Measurements from ENCODE around the gene NPBWR2.

The NPBWR2 gene, protein sequence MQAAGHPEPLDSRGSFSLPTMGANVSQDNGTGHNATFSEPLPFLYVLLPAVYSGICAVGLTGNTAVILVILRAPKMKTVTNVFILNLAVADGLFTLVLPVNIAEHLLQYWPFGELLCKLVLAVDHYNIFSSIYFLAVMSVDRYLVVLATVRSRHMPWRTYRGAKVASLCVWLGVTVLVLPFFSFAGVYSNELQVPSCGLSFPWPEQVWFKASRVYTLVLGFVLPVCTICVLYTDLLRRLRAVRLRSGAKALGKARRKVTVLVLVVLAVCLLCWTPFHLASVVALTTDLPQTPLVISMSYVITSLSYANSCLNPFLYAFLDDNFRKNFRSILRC

DNA sequence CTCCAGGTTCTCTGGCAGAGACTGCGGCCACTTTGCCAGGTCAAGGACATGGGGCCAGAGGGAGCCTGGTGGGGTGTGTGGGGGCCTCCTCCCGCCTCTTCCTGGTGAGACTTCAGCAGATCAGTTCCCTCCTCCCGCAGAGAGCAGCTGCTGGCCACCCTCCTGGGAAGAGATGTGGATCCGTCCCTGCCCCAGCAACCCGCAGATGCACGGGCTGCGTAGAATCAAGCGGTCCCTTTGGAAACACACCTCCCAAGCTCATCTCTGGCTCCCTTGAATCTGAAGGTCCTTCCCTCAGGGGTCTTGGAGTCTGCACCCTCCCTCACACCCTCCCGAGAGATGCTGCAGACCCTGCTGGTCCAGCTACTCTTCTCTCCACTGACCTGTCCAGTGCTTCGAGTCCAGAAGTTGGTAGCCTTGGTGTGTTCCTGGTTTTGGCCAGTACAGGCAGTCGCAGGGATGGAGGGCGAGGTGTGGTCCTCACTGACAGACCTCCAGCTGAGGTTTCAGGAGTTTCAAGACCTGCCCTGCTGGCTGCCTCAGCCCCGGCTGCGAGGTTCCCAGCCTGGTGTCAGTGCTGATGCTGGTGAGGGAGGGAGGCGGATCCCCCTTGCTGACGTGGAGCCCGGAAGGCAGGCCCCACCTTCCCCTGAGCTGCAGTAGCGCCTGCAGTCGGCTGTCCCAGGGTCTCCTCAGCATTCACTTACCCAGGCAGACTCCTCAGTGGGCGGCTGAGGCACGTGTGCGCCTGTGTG lies at the start of gene NPBWR2:
Gene NPBWR2, minus strand, starts transcription at position 585 of the 755 bp plus-strand sequence. CDS start 734 bp downstream, outside the sequence.
- Histone ChIP-seq H3K36me3 (ENCODE audit: control insufficient read depth in 2 of 2, insufficient read depth in 2 of 2, low read length in 2 of 2) (no peaks in the 10 kb centered on the region), H3K27me3 (ENCODE audit: control insufficient read depth in 1 of 2, insufficient read depth in 2 of 2, low read length in 2 of 2) (peaks cover 13 to 16% of the 10 kb centered on the region in 2 donors), H3K9me3 (ENCODE audit: control insufficient read depth in 2 of 2, low read length in 2 of 2) (no peaks in the 10 kb centered on the region), H3K27ac (ENCODE audit: low read length) (no peak within 1 kb of the TSS), H3K4me1 (ENCODE audit: control insufficient read depth, insufficient read depth, low read length) (no peaks in the 10 kb centered on the region), H3K9ac (ENCODE audit: low read length in 2 of 2) (no peak within 1 kb of the TSS), H3K4me3 (ENCODE audit: low read length in 2 of 2) (no peak within 1 kb of the TSS)

DNA sequence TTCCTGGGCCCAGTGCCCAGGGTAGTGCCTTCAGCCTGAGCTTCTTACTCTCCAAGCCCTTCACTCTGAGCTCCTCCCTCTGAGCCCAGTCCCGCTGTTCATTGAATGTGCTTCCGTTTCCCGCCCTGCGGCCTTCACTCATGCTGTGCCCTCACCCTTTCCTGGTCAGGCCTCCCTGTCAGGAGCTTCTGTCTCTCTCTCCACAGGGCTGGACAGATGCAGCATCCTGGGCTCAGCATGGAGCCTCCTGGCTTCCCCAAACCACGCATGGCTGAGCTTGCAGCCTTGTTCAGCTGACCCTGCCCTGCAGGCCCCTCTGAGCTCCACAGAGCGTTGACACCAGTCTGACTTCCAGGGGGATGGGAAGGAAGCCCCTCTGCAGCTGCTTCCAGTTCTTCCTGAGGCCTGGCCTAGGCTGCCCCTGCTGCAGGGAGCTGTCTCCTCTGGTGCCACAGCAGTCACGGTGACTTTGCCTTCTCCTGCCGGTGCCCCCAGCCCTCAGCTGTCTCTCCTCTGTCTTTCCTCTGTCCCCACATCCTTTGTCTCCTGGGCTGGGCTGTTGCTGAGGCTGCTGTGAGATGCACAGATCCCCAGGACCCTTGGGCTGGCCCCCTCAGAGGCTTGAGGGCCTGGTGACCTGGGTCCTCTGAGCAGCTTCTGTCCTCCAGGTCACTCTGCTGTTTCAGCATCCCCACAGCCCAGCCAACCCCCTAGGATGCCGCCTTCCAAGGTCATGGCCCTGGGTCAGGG lies 48.9 kb upstream of the NPBWR2 start:
- no peak overlapping the region for H3K4me3 ChIP-seq (ENCODE audit: low read length in 2 of 2)
- no peak overlapping the region for H3K9ac ChIP-seq (ENCODE audit: low read length in 2 of 2)
- no peaks in the 10 kb centered on the region for H3K9me3 ChIP-seq (ENCODE audit: control insufficient read depth in 2 of 2, low read length in 2 of 2)
- no peaks in the 10 kb centered on the region for H3K36me3 ChIP-seq (ENCODE audit: control insufficient read depth in 2 of 2, insufficient read depth in 2 of 2, low read length in 2 of 2)
- H3K4me1 ChIP-seq (ENCODE audit: control insufficient read depth, insufficient read depth, low read length): no peaks in the 10 kb centered on the region
- no peak overlapping the region for H3K27ac ChIP-seq (ENCODE audit: low read length)
- H3K27me3 ChIP-seq (ENCODE audit: control insufficient read depth in 1 of 2, insufficient read depth in 2 of 2, low read length in 2 of 2): peaks cover 40 to 41% of the 10 kb centered on the region in 2 donors

DNA sequence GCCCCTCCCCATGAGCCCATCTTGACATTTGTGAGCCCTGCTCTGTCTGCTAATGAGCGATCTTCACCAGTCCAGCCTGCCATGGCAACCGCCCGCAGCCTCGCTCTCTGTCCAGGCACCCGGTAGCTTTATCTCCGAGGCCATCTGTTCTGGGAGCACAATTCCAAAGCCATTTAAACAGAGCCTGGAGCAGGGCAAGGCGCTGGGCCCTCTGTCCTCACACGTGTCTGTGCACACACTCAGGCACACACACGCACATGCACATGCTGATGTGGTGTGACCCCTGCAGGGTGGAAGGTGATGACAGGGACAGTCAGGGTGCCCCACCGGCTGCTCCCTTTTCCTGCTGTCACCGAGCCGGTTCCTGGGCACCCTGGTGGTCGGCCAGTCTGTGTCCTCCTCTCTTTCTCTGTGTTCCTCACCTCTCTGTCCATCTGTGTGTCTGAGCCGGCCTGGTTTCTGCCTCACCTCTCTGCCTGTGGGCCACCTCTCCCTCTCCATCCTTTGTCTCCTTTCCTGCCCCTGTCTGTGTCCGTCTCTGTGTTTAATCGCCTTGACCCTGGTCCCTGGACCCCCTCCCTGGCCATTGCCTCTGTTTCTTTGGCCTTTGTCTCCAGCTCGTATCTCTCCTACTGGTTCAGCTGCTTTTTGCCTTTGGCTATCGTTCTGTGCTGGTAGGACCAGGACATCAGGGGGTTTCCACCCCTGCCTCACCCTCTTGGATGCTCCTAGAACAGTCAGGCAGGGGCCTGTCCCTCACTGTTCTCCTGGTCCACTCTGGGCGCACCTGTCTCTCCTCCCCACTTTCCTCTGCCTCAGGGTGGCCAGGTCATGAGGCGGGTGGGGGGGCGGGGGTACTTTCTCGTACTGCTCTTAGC lies 48.1 kb upstream of the NPBWR2 start:
- H3K27me3 ChIP-seq (ENCODE audit: control insufficient read depth in 1 of 2, insufficient read depth in 2 of 2, low read length in 2 of 2): peaks cover 32 to 33% of the 10 kb centered on the region in 2 donors
- H3K27ac ChIP-seq (ENCODE audit: low read length): no peak overlapping the region
- no peaks in the 10 kb centered on the region for H3K4me1 ChIP-seq (ENCODE audit: control insufficient read depth, insufficient read depth, low read length)

DNA sequence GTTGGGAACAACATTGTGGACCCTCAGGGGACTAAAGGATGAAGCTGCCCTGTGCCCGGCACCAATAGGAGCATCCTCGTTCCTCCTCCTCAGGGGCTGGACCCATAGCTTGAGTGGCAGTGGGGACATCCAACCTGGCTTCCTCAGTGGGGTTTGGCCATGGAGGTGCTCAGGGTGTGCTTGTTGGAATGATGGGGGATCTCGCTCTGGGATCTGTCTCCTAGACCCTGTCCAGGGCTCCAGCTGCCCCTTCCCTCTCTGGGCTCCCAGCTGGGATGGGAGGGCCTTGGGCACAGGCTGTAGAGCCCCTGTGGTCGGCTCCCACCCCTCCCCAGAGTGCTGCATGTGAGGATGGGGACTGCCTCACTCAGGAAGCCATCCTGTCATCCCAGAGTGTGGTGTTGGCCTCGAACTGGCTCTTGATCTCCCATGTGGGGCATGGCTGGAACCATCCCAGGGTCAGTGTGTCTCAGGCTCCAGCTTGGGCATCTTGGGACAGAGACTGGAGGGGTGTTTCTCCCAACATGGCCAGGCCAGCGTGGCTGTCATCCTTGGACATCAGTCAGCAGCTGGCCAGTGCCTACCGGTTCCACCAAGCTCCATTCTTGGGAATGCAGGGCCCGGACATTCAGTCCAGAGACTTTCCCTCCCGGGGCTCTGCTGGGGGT lies 47.4 kb upstream of the NPBWR2 start:
- no peaks in the 10 kb centered on the region for H3K36me3 ChIP-seq (ENCODE audit: control insufficient read depth in 2 of 2, insufficient read depth in 2 of 2, low read length in 2 of 2)
- H3K27me3 ChIP-seq (ENCODE audit: control insufficient read depth in 1 of 2, insufficient read depth in 2 of 2, low read length in 2 of 2): peaks cover 25% of the 10 kb centered on the region in 2 donors
- H3K27ac ChIP-seq (ENCODE audit: low read length): no peak overlapping the region
- H3K4me1 ChIP-seq (ENCODE audit: control insufficient read depth, insufficient read depth, low read length): no peaks in the 10 kb centered on the region
- no peaks in the 10 kb centered on the region for H3K9me3 ChIP-seq (ENCODE audit: control insufficient read depth in 2 of 2, low read length in 2 of 2)
- H3K9ac ChIP-seq (ENCODE audit: low read length in 2 of 2): no peak overlapping the region
- no peak overlapping the region for H3K4me3 ChIP-seq (ENCODE audit: low read length in 2 of 2)

More for the DNA sequence above, 48.1 kb upstream of the NPBWR2 start:
- Histone ChIP-seq H3K9ac (ENCODE audit: low read length in 2 of 2) (no peak overlapping the region), H3K4me3 (ENCODE audit: low read length in 2 of 2) (no peak overlapping the region), H3K36me3 (ENCODE audit: control insufficient read depth in 2 of 2, insufficient read depth in 2 of 2, low read length in 2 of 2) (no peaks in the 10 kb centered on the region), H3K9me3 (ENCODE audit: control insufficient read depth in 2 of 2, low read length in 2 of 2) (no peaks in the 10 kb centered on the region)

DNA sequence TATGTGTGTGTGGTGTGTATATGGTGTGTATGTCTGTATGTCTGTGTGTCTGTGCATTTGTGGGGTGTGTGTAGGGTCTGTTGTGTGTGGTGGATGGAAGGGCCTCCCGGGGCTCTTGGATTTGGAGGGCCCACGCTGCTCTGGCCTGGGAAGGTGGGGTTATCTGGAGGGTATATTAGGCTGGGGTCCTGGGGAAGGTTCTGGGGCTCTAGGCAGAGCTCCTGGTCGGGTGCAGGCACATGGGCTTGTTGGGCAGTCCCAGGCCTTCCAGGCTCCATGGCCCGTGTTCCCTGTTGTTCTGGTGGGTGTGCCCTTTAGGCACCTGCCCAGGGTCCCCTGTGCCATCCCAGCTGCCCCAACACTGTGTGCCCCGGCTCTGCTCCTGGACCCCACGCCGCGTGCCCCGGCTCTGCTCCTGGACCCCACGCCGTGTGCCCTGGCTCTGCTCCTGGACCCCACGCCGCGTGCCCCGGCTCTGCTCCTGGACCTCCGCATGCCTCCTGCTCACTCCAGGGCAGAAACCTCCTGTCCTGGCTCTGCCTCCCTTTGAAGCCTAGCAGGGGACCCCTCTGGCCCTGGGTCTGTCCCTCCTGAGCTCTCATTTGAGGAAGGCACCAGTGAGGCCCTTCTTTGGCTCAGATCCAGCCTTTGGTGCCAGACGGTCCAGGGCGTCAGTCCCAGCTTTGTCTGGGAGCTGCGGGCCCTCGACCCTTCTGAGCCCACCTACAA lies 46.7 kb upstream of the NPBWR2 start:
- Histone ChIP-seq H3K27me3 (ENCODE audit: control insufficient read depth in 1 of 2, insufficient read depth in 2 of 2, low read length in 2 of 2) (peaks cover 18 to 20% of the 10 kb centered on the region in 2 donors), H3K9ac (ENCODE audit: low read length in 2 of 2) (no peak overlapping the region), H3K9me3 (ENCODE audit: control insufficient read depth in 2 of 2, low read length in 2 of 2) (no peaks in the 10 kb centered on the region), H3K27ac (ENCODE audit: low read length) (no peak overlapping the region), H3K4me1 (ENCODE audit: control insufficient read depth, insufficient read depth, low read length) (no peaks in the 10 kb centered on the region), H3K4me3 (ENCODE audit: low read length in 2 of 2) (no peak overlapping the region), H3K36me3 (ENCODE audit: control insufficient read depth in 2 of 2, insufficient read depth in 2 of 2, low read length in 2 of 2) (no peaks in the 10 kb centered on the region)

DNA sequence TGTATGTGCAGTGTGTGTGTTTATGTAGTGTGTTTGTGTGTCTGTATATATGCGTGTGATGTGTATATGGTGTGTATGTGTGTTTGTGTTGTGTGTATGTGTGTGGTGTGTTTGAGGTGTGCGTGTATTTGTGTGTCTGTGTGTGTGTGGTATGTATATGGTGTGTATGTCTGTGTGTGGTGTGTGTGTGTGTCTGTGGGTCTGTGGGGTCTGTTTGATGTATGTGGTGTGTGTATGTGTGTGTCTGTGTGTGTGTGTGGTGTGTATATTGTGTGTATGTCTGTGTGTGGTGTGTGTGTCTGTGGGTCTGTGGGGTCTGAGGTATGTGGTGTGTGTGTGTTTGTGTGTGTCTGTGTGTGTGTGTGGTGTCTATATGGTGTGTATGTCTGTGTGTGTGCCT lies 46.0 kb upstream of the NPBWR2 start:
- Histone ChIP-seq H3K4me1 (ENCODE audit: control insufficient read depth, insufficient read depth, low read length) (no peaks in the 10 kb centered on the region), H3K27me3 (ENCODE audit: control insufficient read depth in 1 of 2, insufficient read depth in 2 of 2, low read length in 2 of 2) (peaks cover 16 to 17% of the 10 kb centered on the region in 2 donors), H3K4me3 (ENCODE audit: low read length in 2 of 2) (no peak overlapping the region), H3K36me3 (ENCODE audit: control insufficient read depth in 2 of 2, insufficient read depth in 2 of 2, low read length in 2 of 2) (no peaks in the 10 kb centered on the region), H3K9ac (ENCODE audit: low read length in 2 of 2) (no peak overlapping the region), H3K9me3 (ENCODE audit: control insufficient read depth in 2 of 2, low read length in 2 of 2) (no peaks in the 10 kb centered on the region), H3K27ac (ENCODE audit: low read length) (no peak overlapping the region)

DNA sequence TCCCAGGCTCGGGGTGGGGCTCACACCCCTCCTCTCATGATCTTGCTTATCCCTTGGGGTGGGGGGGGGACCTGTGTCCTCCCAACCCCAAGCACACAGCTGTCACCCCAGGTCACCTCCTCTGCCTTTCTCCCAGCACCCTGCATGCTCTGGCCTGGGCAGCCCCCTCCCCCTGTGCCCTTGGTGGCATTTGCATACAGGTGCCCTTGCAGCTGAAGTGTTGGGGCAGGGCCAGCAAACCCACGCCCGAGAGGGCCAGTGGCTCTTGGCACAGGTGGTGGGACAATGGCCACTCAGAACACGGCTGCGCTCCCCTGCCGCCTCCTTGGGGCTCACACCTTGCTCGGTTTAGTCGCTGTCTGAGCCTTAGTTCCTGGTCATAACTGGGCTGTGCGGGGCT lies 45.5 kb upstream of the NPBWR2 start:
- no peak overlapping the region for H3K27ac ChIP-seq (ENCODE audit: low read length)
- no peak overlapping the region for H3K9ac ChIP-seq (ENCODE audit: low read length in 2 of 2)
- H3K4me1 ChIP-seq (ENCODE audit: control insufficient read depth, insufficient read depth, low read length): no peaks in the 10 kb centered on the region
- H3K9me3 ChIP-seq (ENCODE audit: control insufficient read depth in 2 of 2, low read length in 2 of 2): no peaks in the 10 kb centered on the region
- no peaks in the 10 kb centered on the region for H3K36me3 ChIP-seq (ENCODE audit: control insufficient read depth in 2 of 2, insufficient read depth in 2 of 2, low read length in 2 of 2)
- H3K27me3 ChIP-seq (ENCODE audit: control insufficient read depth in 1 of 2, insufficient read depth in 2 of 2, low read length in 2 of 2): peaks cover 17% of the 10 kb centered on the region in 2 donors
- no peak overlapping the region for H3K4me3 ChIP-seq (ENCODE audit: low read length in 2 of 2)

DNA sequence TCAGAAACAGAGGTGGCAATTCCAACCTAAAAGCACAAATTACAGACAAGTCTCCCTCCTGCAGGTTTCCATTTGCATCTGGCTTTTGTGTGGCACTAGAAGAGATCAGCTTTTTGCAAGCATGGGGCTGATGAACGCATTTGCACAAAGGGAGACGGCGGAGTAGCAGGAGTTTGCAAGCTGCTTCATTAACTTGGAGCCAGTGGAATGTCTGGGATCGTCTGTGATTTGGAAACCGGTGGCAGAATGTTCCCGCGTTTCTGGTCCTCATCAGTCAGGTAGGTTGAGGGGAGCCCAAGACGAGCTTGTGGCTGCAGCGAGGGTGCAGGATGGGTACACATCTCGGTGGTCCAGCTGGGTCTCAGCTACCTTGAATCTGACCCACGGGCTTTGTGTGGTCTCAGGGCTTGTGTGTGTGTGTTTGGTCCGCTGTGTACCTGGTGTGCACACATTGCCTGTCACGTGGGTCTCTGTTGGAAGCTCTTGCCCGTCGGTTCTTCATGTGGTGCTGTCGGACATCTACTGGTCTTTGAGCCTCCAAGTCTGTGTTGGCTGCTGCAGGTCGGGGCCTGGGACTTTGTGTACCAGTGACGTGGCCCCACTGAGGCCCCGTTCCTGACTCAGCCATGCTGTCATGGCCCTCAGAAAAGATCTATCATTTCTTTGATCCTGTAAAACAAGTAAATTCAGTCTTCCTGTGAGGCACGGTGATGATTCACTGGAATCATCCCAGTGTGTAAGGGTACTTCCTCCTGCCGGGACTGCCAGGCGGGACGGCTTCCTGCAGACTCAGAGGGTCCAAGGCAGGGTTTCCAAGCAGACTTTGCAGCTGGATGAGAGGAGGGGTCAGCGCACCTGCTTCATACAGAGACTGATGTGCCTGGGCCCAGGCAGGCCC lies 44.5 kb upstream of the NPBWR2 start:
- peaks cover 11 to 17% of the 10 kb centered on the region in 2 donors for H3K27me3 ChIP-seq (ENCODE audit: control insufficient read depth in 1 of 2, insufficient read depth in 2 of 2, low read length in 2 of 2)
- no peak overlapping the region for H3K4me3 ChIP-seq (ENCODE audit: low read length in 2 of 2)
- no peak overlapping the region for H3K27ac ChIP-seq (ENCODE audit: low read length)
- H3K9ac ChIP-seq (ENCODE audit: low read length in 2 of 2): no peak overlapping the region
- no peaks in the 10 kb centered on the region for H3K4me1 ChIP-seq (ENCODE audit: control insufficient read depth, insufficient read depth, low read length)
- no peaks in the 10 kb centered on the region for H3K36me3 ChIP-seq (ENCODE audit: control insufficient read depth in 2 of 2, insufficient read depth in 2 of 2, low read length in 2 of 2)
- H3K9me3 ChIP-seq (ENCODE audit: control insufficient read depth in 2 of 2, low read length in 2 of 2): no peaks in the 10 kb centered on the region
